ENCODE results near the gene PTPRG. TPM values are rescaled to one million over a fixed set of nuclear protein-coding genes. Genes with fewer than 3 reads are reported as not detected.

PTPRG gene
- total RNA-seq, 1 experiment from 2014 or later, result 69.3 TPM

GRCh38 chr3:61679026-61679425, 117.7 kb downstream of the PTPRG start:
- Mint-ChIP-seq H3K27ac (no peak overlapping the region), H3K36me3 (ENCODE audit: insufficient read depth in 1 of 3, low read depth in 3 of 3) (peaks cover 0 to 4% (median 3%) of the 10 kb centered on the region in 3 experiments; a peak in 3 of 7 replicates), H3K27me3 (ENCODE audit: low read depth) (no peaks in the 10 kb centered on the region), H3K9me3 (no peaks in the 10 kb centered on the region), H3K4me3 (no peak overlapping the region), H3K4me1 (peaks cover 61 to 68% of the 10 kb centered on the region in 2 experiments)
- Histone ChIP-seq H3K18ac (ENCODE audit: insufficient read length, low read depth, low read length) (no peak overlapping the region), H2AK5ac (ENCODE audit: insufficient read length, low read length) (no peak overlapping the region), H3K23me2 (ENCODE audit: insufficient read length, low read depth, low read length, poor library complexity, severe bottlenecking) (no peaks in the 10 kb centered on the region), H2BK15ac (ENCODE audit: low read depth, low read length) (no peak overlapping the region), H4K91ac (ENCODE audit: insufficient read length, low read depth, low read length) (no peak overlapping the region), H3K27ac (ENCODE audit: insufficient read length, low read depth, low read length) (no peak overlapping the region), H3K27me3 (ENCODE audit: insufficient read depth, low read length) (no peaks in the 10 kb centered on the region), H3K79me2 (ENCODE audit: insufficient read depth, low read length) (peaks cover 37% of the 10 kb centered on the region; the same call in 1 of the 2 replicates), H3K79me1 (ENCODE audit: insufficient read depth, low read depth, low read length, poor library complexity, severe bottlenecking) (peaks cover 16% of the 10 kb centered on the region), H3K4me1 (ENCODE audit: insufficient read depth, low read length) (peaks cover 32% of the 10 kb centered on the region; the same call in 1 of the 2 replicates), H3T11ph (ENCODE audit: low read length) (no peak overlapping the region), H3K23ac (ENCODE audit: insufficient read length, low read depth, low read length) (no peak overlapping the region), H2BK5ac (ENCODE audit: insufficient read length, low read length) (peak overlapping the region; percentile 64), H2BK12ac (ENCODE audit: insufficient read length, low read depth, low read length) (no peak overlapping the region), H3K9me3 (ENCODE audit: control insufficient read depth, low read depth, low read length) (no peaks in the 10 kb centered on the region), H3K4me2 (ENCODE audit: insufficient read depth, insufficient read length, low read length) (no peak overlapping the region), H3K9ac (ENCODE audit: extremely low read depth, insufficient read length, low read length) (no peak overlapping the region), H3K4ac (ENCODE audit: low read depth, low read length) (no peak overlapping the region), H4K8ac (replicated peaks; ENCODE audit: insufficient read length, low read depth, low read length) (no peak overlapping the region), H2BK120ac (ENCODE audit: low read depth, low read length, poor library complexity, severe bottlenecking) (no peak overlapping the region), H4K5ac (ENCODE audit: insufficient read length, low read depth, low read length) (no peak overlapping the region), H2BK20ac (ENCODE audit: low read depth, low read length, poor library complexity, severe bottlenecking) (no peak overlapping the region), H4K20me1 (ENCODE audit: control insufficient read depth, insufficient read depth, insufficient read length) (no peaks in the 10 kb centered on the region), H3K14ac (ENCODE audit: insufficient read depth, low read length) (no peak overlapping the region), H3K56ac (ENCODE audit: insufficient read length, low read depth, low read length) (no peak overlapping the region), H2AFZ (ENCODE audit: low read length) (no peak overlapping the region)
- TF ChIP-seq CTCF (conservative IDR thresholded peaks at IDR 0.05), result no peak
- no peak for DNase-seq
- WGBS (ENCODE audit: extremely low coverage, insufficient read length, low lambda C conversion rate), result no CpG with 5 or more reads among the region's 4 CpGs
